ENCODE measurements around the gene BTBD7. TPM values are rescaled to one million over a fixed set of nuclear protein-coding genes. Genes with fewer than 3 reads are reported as not detected.
A peak's percentile ranks its signal among the peaks of the same experiment; 100 is the strongest.

The BTBD7 gene
- total and polyA plus RNA-seq, 5 donors from 2014 or later = 6.5 to 27.8 (median 10.7) TPM

DNA sequence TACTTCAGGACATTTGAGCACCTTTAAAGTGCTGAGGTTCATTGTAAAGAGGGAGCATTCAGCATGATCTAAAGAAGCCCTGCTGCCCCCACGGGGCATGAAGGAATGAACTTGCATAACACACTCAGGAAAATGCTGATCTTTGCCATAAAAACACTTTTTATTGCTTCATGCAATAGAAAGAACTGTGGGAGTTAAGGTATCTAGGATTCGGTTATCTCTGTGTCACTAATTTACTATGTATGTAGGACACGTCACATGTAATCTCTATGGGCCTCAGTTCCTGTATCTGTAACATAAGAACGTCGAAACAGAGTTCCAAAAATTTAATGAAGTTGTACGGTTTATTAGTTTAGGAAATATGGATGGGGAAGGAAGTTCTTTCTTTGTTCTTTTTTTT is 33.0 kb downstream of the BTBD7 start:
- Histone ChIP-seq H3K4me3 (ENCODE audit: low read depth, low read length) (no peak overlapping the region), H3K4me1 (ENCODE audit: control insufficient read depth, insufficient read depth, low read length, poor library complexity, severe bottlenecking) (no peaks in the 10 kb centered on the region), H3K27ac (ENCODE audit: insufficient read depth, low read length, poor library complexity, severe bottlenecking) (no peak overlapping the region), H3K27me3 (ENCODE audit: control insufficient read depth, insufficient read depth, low read length) (no peaks in the 10 kb centered on the region), H3K9me3 (ENCODE audit: control insufficient read depth in 2 of 2, low read length in 2 of 2) (no peaks in the 10 kb centered on the region), H3K36me3 (ENCODE audit: control insufficient read depth, insufficient read depth, low read length) (no peaks in the 10 kb centered on the region)
- no peak for ATAC-seq (ENCODE audit: low read depth in 2 of 2)
- no peak for DNase-seq
- H3K4me1 Mint-ChIP-seq = peaks cover 26 to 55% (median 36%) of the 10 kb centered on the region in 4 donors
- no peaks in the 10 kb centered on the region for H3K9me3 Mint-ChIP-seq
- no peak overlapping the region for H3K4me3 Mint-ChIP-seq
- H3K27me3 Mint-ChIP-seq = no peaks in the 10 kb centered on the region
- no peak overlapping the region for H3K27ac Mint-ChIP-seq
- peaks cover 3% of the 10 kb centered on the region for H3K36me3 Mint-ChIP-seq

DNA sequence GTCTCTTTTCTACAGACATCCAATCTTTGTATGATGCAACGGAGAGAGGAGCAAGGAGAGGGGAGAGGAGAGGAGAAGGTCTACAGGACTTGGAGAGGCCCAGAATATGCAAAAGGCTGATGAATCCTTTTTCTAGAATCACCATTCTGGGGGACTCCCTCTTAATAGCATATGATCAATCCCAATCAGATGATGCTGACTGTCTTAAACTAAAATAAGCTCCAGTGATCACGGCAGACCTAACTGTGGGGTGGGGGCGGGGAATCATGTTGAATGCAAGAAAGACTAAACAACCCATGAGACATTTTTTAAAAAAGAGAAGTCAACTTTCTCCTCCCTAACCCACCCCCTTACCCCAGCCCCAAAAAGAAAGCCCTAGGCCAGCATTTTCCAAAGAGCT is 33.4 kb downstream of the BTBD7 start:
- H3K4me3 Mint-ChIP-seq = no peak overlapping the region
- no peaks in the 10 kb centered on the region for H3K27me3 Mint-ChIP-seq
- no peak for DNase-seq
- Histone ChIP-seq H3K36me3 (ENCODE audit: control insufficient read depth, insufficient read depth, low read length) (peaks cover under 1% of the 10 kb centered on the region), H3K9me3 (ENCODE audit: control insufficient read depth in 2 of 2, low read length in 2 of 2) (no peaks in the 10 kb centered on the region), H3K27ac (ENCODE audit: insufficient read depth, low read length, poor library complexity, severe bottlenecking) (no peak overlapping the region), H3K4me1 (ENCODE audit: control insufficient read depth, insufficient read depth, low read length, poor library complexity, severe bottlenecking) (no peaks in the 10 kb centered on the region), H3K4me3 (ENCODE audit: low read depth, low read length) (no peak overlapping the region), H3K27me3 (ENCODE audit: control insufficient read depth, insufficient read depth, low read length) (no peaks in the 10 kb centered on the region)
- H3K36me3 Mint-ChIP-seq = peaks cover 3% of the 10 kb centered on the region
- H3K9me3 Mint-ChIP-seq = no peaks in the 10 kb centered on the region
- H3K27ac Mint-ChIP-seq = peak overlapping the region in 1 of 3 donors; percentile 58
- peaks cover 24 to 50% (median 33%) of the 10 kb centered on the region in 4 donors for H3K4me1 Mint-ChIP-seq
- no peak for ATAC-seq (ENCODE audit: low read depth in 2 of 2)

DNA sequence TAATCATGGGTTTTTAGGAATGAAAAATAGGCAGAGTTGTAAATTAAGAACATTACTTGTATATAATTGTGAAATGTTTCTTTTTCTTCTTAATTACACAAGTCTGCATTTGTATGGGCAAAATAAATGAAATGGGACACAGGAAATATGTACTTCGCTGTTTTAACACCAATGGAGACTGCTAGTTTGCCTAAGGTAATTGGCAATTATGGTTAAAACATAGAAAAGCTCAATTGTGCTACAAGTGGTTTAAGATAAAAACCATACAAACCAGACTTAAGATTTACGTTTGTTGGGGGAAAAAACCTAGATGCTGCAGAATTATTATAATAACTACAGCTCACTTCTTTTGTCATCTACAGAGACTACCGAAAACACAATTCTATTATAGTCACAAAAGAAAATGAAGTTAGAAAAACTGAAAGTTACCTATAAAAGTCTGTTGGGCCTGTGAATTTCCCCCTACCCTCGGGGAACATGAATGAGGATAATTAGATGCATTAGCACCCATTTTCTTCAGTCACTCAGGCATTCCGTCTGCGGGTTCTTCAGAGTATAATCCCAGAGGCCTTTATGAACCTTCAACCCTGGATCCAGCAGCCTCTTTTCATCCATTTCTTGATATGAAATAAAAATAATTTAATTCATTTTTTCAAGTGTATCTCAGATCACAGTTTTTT is 37.2 kb downstream of the BTBD7 start:
- H3K9me3 ChIP-seq (ENCODE audit: control insufficient read depth in 2 of 2, low read length in 2 of 2) = no peaks in the 10 kb centered on the region
- ATAC-seq (ENCODE audit: low read depth in 2 of 2) = no peak
- Mint-ChIP-seq H3K36me3 (peaks cover 15% of the 10 kb centered on the region), H3K27ac (no peak overlapping the region), H3K9me3 (no peaks in the 10 kb centered on the region), H3K27me3 (no peaks in the 10 kb centered on the region), H3K4me3 (no peak overlapping the region), H3K4me1 (peaks cover 23 to 41% (median 28%) of the 10 kb centered on the region in 4 donors)
- no peak for DNase-seq
- H3K4me1 ChIP-seq (ENCODE audit: control insufficient read depth, insufficient read depth, low read length, poor library complexity, severe bottlenecking) = no peaks in the 10 kb centered on the region
- H3K27ac ChIP-seq (ENCODE audit: insufficient read depth, low read length, poor library complexity, severe bottlenecking) = no peak overlapping the region
- H3K4me3 ChIP-seq (ENCODE audit: low read depth, low read length) = no peak overlapping the region
- peaks cover 17% of the 10 kb centered on the region for H3K36me3 ChIP-seq (ENCODE audit: control insufficient read depth, insufficient read depth, low read length)
- H3K27me3 ChIP-seq (ENCODE audit: control insufficient read depth, insufficient read depth, low read length) = no peaks in the 10 kb centered on the region

- Mint-ChIP-seq H3K4me3 (no peak overlapping the region), H3K36me3 (peaks cover 19% of the 10 kb centered on the region), H3K27me3 (no peaks in the 10 kb centered on the region), H3K27ac (no peak overlapping the region), H3K4me1 (peaks cover 17 to 38% (median 21%) of the 10 kb centered on the region in 4 donors), H3K9me3 (no peaks in the 10 kb centered on the region)
- no peak for ATAC-seq (ENCODE audit: low read depth in 2 of 2)
- H3K27ac ChIP-seq (ENCODE audit: insufficient read depth, low read length, poor library complexity, severe bottlenecking) = no peak overlapping the region
- H3K4me1 ChIP-seq (ENCODE audit: control insufficient read depth, insufficient read depth, low read length, poor library complexity, severe bottlenecking) = no peaks in the 10 kb centered on the region
- no peaks in the 10 kb centered on the region for H3K9me3 ChIP-seq (ENCODE audit: control insufficient read depth in 2 of 2, low read length in 2 of 2)
- H3K27me3 ChIP-seq (ENCODE audit: control insufficient read depth, insufficient read depth, low read length) = no peaks in the 10 kb centered on the region
- peaks cover 4% of the 10 kb centered on the region for H3K36me3 ChIP-seq (ENCODE audit: control insufficient read depth, insufficient read depth, low read length)
- no peak for DNase-seq
- no peak overlapping the region for H3K4me3 ChIP-seq (ENCODE audit: low read depth, low read length)
Measured at GRCh38 chr14:93286212-93286890, 46.5 kb downstream of the BTBD7 start.

GRCh38 chr14:93285044-93285443 is 47.8 kb downstream of the BTBD7 start:
- H3K4me3 Mint-ChIP-seq = no peak overlapping the region
- H3K27ac Mint-ChIP-seq = peak overlapping the region in 1 of 3 donors; percentile 33
- H3K27me3 ChIP-seq (ENCODE audit: control insufficient read depth, insufficient read depth, low read length) = no peaks in the 10 kb centered on the region
- no peak overlapping the region for H3K27ac ChIP-seq (ENCODE audit: insufficient read depth, low read length, poor library complexity, severe bottlenecking)
- DNase-seq = no peak
- ATAC-seq (ENCODE audit: low read depth in 2 of 2) = no peak
- peaks cover 4% of the 10 kb centered on the region for H3K36me3 ChIP-seq (ENCODE audit: control insufficient read depth, insufficient read depth, low read length)
- H3K4me1 ChIP-seq (ENCODE audit: control insufficient read depth, insufficient read depth, low read length, poor library complexity, severe bottlenecking) = no peaks in the 10 kb centered on the region
- no peaks in the 10 kb centered on the region for H3K9me3 ChIP-seq (ENCODE audit: control insufficient read depth in 2 of 2, low read length in 2 of 2)
- no peak overlapping the region for H3K4me3 ChIP-seq (ENCODE audit: low read depth, low read length)
- H3K36me3 Mint-ChIP-seq = peaks cover 19% of the 10 kb centered on the region
- no peaks in the 10 kb centered on the region for H3K9me3 Mint-ChIP-seq
- peaks cover 19 to 48% (median 26%) of the 10 kb centered on the region in 4 donors for H3K4me1 Mint-ChIP-seq
- H3K27me3 Mint-ChIP-seq = no peaks in the 10 kb centered on the region

DNA sequence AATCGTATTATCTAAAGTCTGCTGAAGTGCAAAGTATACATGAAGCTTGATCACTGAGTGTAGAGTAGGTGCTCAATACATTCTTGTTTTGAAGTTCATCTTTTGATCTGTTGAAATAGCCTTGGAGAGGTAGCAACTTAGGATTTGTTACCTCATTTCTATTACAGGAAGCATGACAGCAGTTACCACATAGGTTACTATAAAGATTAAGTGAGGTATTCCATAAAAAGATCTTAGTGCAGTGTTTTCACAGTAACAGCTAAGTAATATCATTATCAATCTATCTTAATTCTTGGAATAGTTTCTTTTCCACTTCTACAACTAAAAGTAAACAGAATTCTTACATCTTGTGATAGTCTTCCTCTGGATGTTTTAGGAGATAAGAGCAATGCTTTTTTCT is 50.9 kb downstream of the BTBD7 start:
- Mint-ChIP-seq H3K9me3 (no peaks in the 10 kb centered on the region), H3K36me3 (peaks cover 10% of the 10 kb centered on the region), H3K27ac (peak overlapping the region in 1 of 3 donors; percentile 31), H3K4me3 (no peak overlapping the region), H3K4me1 (peaks cover 8 to 47% (median 19%) of the 10 kb centered on the region in 4 donors), H3K27me3 (no peaks in the 10 kb centered on the region)
- no peaks in the 10 kb centered on the region for H3K27me3 ChIP-seq (ENCODE audit: control insufficient read depth, insufficient read depth, low read length)
- DNase-seq = no peak
- no peaks in the 10 kb centered on the region for H3K9me3 ChIP-seq (ENCODE audit: control insufficient read depth in 2 of 2, low read length in 2 of 2)
- peaks cover 4% of the 10 kb centered on the region for H3K36me3 ChIP-seq (ENCODE audit: control insufficient read depth, insufficient read depth, low read length)
- H3K4me1 ChIP-seq (ENCODE audit: control insufficient read depth, insufficient read depth, low read length, poor library complexity, severe bottlenecking) = no peaks in the 10 kb centered on the region
- no peak overlapping the region for H3K27ac ChIP-seq (ENCODE audit: insufficient read depth, low read length, poor library complexity, severe bottlenecking)
- ATAC-seq (ENCODE audit: low read depth in 2 of 2) = no peak
- no peak overlapping the region for H3K4me3 ChIP-seq (ENCODE audit: low read depth, low read length)

DNA sequence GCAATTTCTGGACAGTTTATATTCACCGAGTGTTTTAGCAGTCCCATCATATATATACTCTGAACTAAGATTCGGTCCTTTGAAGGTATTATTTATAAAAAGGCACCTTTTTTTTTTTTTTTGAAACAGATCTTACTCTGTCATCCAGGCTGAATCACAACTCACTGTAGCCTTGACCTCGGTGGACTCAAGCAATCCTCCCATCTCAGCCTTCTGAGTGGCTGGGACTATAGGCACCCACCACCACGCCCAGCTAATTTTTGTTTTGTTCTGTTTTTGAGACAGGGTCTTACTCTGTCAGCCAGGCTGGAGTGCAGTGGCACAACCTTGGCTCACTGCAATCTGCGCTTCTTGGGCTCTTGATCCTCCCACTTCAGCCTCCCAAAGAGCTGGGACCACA is 52.1 kb downstream of the BTBD7 start:
- no peaks in the 10 kb centered on the region for H3K27me3 Mint-ChIP-seq

More for the DNA sequence above, 52.1 kb downstream of the BTBD7 start:
- ATAC-seq (ENCODE audit: low read depth in 2 of 2) (no peak), DNase-seq (no peak)
- Mint-ChIP-seq H3K9me3 (no peaks in the 10 kb centered on the region), H3K27ac (no peak overlapping the region), H3K4me3 (no peak overlapping the region), H3K4me1 (peaks cover 8 to 44% (median 17%) of the 10 kb centered on the region in 4 donors), H3K36me3 (peaks cover 12% of the 10 kb centered on the region)
- Histone ChIP-seq H3K4me1 (ENCODE audit: control insufficient read depth, insufficient read depth, low read length, poor library complexity, severe bottlenecking) (no peaks in the 10 kb centered on the region), H3K27me3 (ENCODE audit: control insufficient read depth, insufficient read depth, low read length) (no peaks in the 10 kb centered on the region), H3K27ac (ENCODE audit: insufficient read depth, low read length, poor library complexity, severe bottlenecking) (no peak overlapping the region), H3K36me3 (ENCODE audit: control insufficient read depth, insufficient read depth, low read length) (peaks cover 4% of the 10 kb centered on the region), H3K4me3 (ENCODE audit: low read depth, low read length) (no peak overlapping the region), H3K9me3 (ENCODE audit: control insufficient read depth in 2 of 2, low read length in 2 of 2) (no peaks in the 10 kb centered on the region)
